GM23338 (cell line): ENCODE measurements around the gene KSR2.

ENCODE experiments used
- CREB1 ChIP-seq: fragments of 250-450 bp; sonication (Bioruptor Pico); IDR thresholded peaks from 2 replicates; pipeline ENCODE4 v1.5.0; 2020; ENCODE audit warnings: low read depth, mild to moderate bottlenecking, moderate library complexity
- EZH2 ChIP-seq: fragments of 200-600 bp; sonication (generic); IDR thresholded peaks from one replicate; pipeline ENCODE4 v1.8.0; 2017; ENCODE audit warnings: antibody characterized with exemption, mild to moderate bottlenecking, low read depth; ENCODE audit not compliant: unreplicated experiment
- EZH2phosphoT487 ChIP-seq: fragments of 200-600 bp; sonication (generic); IDR thresholded peaks from one replicate; pipeline ENCODE4 v1.8.1; 2018; ENCODE audit warnings: antibody characterized with exemption; ENCODE audit not compliant: unreplicated experiment
- NANOG ChIP-seq: IDR thresholded peaks from 2 replicates; pipeline ENCODE4 v1.6.1; 2016; ENCODE audit warnings: antibody characterized with exemption, borderline replicate concordance
- POLR2AphosphoS5 ChIP-seq: IDR thresholded peaks from 2 replicates; pipeline ENCODE4 v1.6.1; 2016; ENCODE audit warnings: antibody characterized with exemption, low read depth
- ZNF331 ChIP-seq: fragments of 250-450 bp; sonication (Bioruptor Pico); IDR thresholded peaks from 2 replicates; pipeline ENCODE4 v1.5.0; 2020; ENCODE audit warnings: low read depth, mild to moderate bottlenecking, moderate library complexity
- TF ChIP-seq, protein P1 (sequence below), 2 experiments: fragments of 200-600 bp in 1 of 2; sonication (generic) in 1 of 2; conservative IDR thresholded peaks; 2 replicates each; pipeline versions ENCODE4 v1.5.1 to v1.6.1; 2016 to 2017; ENCODE audit warnings: antibody characterized with exemption in 2 of 2, low read depth in 2 of 2, mild to moderate bottlenecking in 2 of 2, moderate library complexity in 1 of 2
- TF ChIP-seq, protein P2 (sequence below): fragments of 250-450 bp; sonication (Bioruptor Pico); IDR thresholded peaks from 2 replicates; pipeline ENCODE4 v1.5.0; 2020; ENCODE audit warnings: mild to moderate bottlenecking, moderate library complexity
- TF ChIP-seq, protein P3 (sequence below): IDR thresholded peaks from 2 replicates; pipeline ENCODE4 v1.6.1; 2016; ENCODE audit warnings: antibody characterized with exemption
- TF ChIP-seq, protein P4 (sequence below): IDR thresholded peaks from one replicate; pipeline ENCODE4 v1.6.1; 2018; ENCODE audit warnings: antibody characterized with exemption; ENCODE audit not compliant: unreplicated experiment

DNA sequence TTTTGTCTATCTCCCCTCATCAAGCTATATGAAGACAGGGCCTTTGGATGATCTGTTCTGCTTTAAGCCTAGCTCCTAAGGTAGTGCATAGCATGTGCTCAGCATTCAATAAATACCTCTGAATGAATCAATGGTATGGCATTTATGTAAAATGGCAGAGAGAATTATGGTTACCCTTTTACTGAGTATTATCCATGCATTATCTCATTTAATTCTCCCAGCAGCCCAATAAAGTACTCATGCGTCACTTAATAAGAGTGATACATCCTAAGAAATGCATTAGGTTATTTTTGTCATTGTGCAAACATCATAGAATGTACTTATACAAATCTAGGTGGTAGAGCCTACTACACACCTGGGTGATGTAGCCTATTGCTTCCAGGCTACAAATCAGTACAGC is 269.7 kb downstream of the KSR2 start:
- TF ChIP-seq, protein P1, sequence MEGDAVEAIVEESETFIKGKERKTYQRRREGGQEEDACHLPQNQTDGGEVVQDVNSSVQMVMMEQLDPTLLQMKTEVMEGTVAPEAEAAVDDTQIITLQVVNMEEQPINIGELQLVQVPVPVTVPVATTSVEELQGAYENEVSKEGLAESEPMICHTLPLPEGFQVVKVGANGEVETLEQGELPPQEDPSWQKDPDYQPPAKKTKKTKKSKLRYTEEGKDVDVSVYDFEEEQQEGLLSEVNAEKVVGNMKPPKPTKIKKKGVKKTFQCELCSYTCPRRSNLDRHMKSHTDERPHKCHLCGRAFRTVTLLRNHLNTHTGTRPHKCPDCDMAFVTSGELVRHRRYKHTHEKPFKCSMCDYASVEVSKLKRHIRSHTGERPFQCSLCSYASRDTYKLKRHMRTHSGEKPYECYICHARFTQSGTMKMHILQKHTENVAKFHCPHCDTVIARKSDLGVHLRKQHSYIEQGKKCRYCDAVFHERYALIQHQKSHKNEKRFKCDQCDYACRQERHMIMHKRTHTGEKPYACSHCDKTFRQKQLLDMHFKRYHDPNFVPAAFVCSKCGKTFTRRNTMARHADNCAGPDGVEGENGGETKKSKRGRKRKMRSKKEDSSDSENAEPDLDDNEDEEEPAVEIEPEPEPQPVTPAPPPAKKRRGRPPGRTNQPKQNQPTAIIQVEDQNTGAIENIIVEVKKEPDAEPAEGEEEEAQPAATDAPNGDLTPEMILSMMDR (conservative IDR thresholded peaks at IDR 0.05; ENCODE audit: low read depth in 2 of 2) = no peak
- TF ChIP-seq EZH2 = no peak
- no peak for TF ChIP-seq CREB1 (CRISPR knock-in tag)
- TF ChIP-seq POLR2AphosphoS5 = no peak
- TF ChIP-seq NANOG = no peak
- TF ChIP-seq, protein P2, sequence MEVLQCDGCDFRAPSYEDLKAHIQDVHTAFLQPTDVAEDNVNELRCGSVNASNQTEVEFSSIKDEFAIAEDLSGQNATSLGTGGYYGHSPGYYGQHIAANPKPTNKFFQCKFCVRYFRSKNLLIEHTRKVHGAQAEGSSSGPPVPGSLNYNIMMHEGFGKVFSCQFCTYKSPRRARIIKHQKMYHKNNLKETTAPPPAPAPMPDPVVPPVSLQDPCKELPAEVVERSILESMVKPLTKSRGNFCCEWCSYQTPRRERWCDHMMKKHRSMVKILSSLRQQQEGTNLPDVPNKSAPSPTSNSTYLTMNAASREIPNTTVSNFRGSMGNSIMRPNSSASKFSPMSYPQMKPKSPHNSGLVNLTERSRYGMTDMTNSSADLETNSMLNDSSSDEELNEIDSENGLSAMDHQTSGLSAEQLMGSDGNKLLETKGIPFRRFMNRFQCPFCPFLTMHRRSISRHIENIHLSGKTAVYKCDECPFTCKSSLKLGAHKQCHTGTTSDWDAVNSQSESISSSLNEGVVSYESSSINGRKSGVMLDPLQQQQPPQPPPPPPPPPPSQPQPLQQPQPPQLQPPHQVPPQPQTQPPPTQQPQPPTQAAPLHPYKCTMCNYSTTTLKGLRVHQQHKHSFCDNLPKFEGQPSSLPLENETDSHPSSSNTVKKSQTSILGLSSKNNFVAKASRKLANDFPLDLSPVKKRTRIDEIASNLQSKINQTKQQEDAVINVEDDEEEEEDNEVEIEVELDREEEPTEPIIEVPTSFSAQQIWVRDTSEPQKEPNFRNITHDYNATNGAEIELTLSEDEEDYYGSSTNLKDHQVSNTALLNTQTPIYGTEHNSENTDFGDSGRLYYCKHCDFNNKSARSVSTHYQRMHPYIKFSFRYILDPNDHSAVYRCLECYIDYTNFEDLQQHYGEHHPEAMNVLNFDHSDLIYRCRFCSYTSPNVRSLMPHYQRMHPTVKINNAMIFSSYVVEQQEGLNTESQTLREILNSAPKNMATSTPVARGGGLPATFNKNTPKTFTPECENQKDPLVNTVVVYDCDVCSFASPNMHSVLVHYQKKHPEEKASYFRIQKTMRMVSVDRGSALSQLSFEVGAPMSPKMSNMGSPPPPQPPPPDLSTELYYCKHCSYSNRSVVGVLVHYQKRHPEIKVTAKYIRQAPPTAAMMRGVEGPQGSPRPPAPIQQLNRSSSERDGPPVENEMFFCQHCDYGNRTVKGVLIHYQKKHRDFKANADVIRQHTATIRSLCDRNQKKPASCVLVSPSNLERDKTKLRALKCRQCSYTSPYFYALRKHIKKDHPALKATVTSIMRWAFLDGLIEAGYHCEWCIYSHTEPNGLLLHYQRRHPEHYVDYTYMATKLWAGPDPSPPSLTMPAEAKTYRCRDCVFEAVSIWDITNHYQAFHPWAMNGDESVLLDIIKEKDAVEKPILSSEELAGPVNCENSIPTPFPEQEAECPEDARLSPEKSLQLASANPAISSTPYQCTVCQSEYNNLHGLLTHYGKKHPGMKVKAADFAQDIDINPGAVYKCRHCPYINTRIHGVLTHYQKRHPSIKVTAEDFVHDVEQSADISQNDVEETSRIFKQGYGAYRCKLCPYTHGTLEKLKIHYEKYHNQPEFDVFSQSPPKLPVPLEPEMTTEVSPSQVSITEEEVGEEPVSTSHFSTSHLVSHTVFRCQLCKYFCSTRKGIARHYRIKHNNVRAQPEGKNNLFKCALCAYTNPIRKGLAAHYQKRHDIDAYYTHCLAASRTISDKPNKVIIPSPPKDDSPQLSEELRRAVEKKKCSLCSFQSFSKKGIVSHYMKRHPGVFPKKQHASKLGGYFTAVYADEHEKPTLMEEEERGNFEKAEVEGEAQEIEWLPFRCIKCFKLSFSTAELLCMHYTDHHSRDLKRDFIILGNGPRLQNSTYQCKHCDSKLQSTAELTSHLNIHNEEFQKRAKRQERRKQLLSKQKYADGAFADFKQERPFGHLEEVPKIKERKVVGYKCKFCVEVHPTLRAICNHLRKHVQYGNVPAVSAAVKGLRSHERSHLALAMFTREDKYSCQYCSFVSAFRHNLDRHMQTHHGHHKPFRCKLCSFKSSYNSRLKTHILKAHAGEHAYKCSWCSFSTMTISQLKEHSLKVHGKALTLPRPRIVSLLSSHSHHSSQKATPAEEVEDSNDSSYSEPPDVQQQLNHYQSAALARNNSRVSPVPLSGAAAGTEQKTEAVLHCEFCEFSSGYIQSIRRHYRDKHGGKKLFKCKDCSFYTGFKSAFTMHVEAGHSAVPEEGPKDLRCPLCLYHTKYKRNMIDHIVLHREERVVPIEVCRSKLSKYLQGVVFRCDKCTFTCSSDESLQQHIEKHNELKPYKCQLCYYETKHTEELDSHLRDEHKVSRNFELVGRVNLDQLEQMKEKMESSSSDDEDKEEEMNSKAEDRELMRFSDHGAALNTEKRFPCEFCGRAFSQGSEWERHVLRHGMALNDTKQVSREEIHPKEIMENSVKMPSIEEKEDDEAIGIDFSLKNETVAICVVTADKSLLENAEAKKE (CRISPR knock-in tag) = no peak
- TF ChIP-seq, protein P3, sequence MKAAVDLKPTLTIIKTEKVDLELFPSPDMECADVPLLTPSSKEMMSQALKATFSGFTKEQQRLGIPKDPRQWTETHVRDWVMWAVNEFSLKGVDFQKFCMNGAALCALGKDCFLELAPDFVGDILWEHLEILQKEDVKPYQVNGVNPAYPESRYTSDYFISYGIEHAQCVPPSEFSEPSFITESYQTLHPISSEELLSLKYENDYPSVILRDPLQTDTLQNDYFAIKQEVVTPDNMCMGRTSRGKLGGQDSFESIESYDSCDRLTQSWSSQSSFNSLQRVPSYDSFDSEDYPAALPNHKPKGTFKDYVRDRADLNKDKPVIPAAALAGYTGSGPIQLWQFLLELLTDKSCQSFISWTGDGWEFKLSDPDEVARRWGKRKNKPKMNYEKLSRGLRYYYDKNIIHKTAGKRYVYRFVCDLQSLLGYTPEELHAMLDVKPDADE = no peak
- TF ChIP-seq, protein P4, sequence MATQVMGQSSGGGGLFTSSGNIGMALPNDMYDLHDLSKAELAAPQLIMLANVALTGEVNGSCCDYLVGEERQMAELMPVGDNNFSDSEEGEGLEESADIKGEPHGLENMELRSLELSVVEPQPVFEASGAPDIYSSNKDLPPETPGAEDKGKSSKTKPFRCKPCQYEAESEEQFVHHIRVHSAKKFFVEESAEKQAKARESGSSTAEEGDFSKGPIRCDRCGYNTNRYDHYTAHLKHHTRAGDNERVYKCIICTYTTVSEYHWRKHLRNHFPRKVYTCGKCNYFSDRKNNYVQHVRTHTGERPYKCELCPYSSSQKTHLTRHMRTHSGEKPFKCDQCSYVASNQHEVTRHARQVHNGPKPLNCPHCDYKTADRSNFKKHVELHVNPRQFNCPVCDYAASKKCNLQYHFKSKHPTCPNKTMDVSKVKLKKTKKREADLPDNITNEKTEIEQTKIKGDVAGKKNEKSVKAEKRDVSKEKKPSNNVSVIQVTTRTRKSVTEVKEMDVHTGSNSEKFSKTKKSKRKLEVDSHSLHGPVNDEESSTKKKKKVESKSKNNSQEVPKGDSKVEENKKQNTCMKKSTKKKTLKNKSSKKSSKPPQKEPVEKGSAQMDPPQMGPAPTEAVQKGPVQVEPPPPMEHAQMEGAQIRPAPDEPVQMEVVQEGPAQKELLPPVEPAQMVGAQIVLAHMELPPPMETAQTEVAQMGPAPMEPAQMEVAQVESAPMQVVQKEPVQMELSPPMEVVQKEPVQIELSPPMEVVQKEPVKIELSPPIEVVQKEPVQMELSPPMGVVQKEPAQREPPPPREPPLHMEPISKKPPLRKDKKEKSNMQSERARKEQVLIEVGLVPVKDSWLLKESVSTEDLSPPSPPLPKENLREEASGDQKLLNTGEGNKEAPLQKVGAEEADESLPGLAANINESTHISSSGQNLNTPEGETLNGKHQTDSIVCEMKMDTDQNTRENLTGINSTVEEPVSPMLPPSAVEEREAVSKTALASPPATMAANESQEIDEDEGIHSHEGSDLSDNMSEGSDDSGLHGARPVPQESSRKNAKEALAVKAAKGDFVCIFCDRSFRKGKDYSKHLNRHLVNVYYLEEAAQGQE = no peak
- no peak for TF ChIP-seq EZH2phosphoT487
- TF ChIP-seq ZNF331 = no peak
